ENCODE results near the gene CAVIN1.
"Not testable (repeated sequence)": the region's sequence is repeated elsewhere in the genome, so short reads cannot be mapped to it uniquely, and the experiment has no call there.

The CAVIN1 gene

DNA sequence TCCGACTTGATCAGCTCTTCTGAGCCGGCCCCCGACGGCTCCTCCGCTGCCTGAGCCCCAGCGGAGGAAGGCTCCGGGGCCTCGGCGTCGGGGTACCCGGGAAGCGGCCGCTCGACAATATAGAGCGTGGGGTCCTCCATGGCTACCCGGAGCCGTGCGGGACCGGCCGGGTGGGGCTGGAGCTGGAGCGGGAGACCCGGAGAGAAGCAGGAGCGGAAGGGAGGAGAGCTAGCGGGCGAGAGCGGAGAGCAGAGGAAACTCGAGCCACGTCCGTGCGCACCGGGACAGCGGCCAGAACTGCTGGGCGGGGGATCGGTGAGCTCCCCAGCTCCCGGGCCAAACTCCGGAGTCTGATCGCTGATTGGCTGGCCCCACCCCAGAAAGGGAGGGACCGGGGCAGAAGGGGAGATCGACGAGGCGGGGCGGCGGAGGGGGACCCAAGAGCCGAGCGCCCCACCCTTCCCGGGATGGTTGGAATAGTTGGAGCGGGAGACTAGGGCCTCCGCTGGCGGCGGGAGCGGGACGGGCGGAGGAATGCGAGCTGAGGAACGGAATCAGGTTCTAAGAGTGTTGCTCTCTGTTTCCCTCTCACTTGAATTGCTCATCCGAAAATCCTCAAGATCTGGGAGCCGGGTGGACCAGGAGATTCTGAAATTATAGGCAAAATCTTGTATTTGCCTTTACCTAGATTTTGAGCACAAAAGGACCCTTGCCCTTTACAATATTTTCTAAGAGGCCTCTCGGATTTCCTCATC, at the start of gene CAVIN1:
Gene CAVIN1 (minus strand): TSS at position 299 of the 755 bp plus-strand sequence. CDS start 159 bp downstream, at position 140.
- H3K27ac Mint-ChIP-seq: no peak within 1 kb of the TSS
- no peak for DNase-seq (ENCODE audit: low spot score in 2 of 2)
- peak within 1 kb of the TSS; percentile 90 for H3K4me3 Mint-ChIP-seq
- H3K4me1 Mint-ChIP-seq: peaks cover 3% of the 10 kb centered on the region
- H3K27me3 Mint-ChIP-seq: peaks cover 9% of the 10 kb centered on the region
- no peaks in the 10 kb centered on the region for H3K9me3 Mint-ChIP-seq
- ATAC-seq (ENCODE audit: low read depth): peak; percentile 20
- no peaks in the 10 kb centered on the region for H3K36me3 Mint-ChIP-seq

DNA sequence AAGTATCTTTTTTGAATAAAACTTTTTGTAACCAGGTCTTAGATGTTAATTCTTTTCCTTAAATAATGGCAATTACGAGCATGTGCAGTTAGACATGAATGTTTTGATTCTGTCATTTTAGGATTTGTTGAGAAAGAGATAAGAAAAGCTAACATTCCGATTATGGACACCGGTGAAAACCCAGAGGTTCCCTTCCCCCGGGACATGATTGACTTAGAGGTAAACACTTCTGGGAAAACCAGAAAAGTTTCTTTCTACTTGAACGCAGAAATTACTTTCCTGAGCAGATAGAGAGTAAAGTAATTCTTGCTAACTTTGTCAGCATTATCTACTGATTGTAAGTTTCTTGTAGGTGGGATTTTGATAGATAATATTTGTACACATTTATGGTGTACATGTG, 44.8 kb upstream of the CAVIN1 start:
- H3K4me1 Mint-ChIP-seq: peaks cover 5% of the 10 kb centered on the region
- DNase-seq (ENCODE audit: low spot score in 2 of 2) (no peak), ATAC-seq (ENCODE audit: low read depth) (no peak)
- H3K36me3 Mint-ChIP-seq: peaks cover 18% of the 10 kb centered on the region
- no peak overlapping the region for H3K27ac Mint-ChIP-seq
- no peak overlapping the region for H3K4me3 Mint-ChIP-seq
- no peaks in the 10 kb centered on the region for H3K27me3 Mint-ChIP-seq
- H3K9me3 Mint-ChIP-seq: no peaks in the 10 kb centered on the region

DNA sequence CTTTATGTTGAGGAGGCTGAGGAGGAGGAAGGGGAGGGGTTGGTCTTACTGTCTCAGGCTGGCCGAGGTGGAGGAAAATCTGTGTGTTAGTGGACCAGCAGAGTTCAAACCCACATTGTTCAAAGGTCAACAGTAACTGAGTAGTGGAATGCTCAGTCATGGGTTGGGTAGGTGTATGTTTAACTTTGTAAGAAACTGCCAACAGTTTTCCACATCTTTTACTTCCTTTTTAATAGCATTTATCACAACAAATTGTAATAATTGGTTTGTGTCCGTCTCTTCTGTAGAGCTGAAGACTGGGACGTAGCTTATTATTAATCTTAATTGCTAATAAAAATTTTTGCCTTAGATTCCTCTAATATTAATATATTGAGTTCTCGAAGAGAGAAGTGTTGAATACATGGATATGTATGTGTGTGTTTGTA, 40.9 kb upstream of the CAVIN1 start:
- Mint-ChIP-seq H3K27ac (no peak overlapping the region), H3K27me3 (no peaks in the 10 kb centered on the region), H3K4me1 (peaks cover 19% of the 10 kb centered on the region), H3K36me3 (peaks cover 15% of the 10 kb centered on the region), H3K4me3 (no peak overlapping the region), H3K9me3 (no peaks in the 10 kb centered on the region)
- ATAC-seq (ENCODE audit: low read depth) (no peak), DNase-seq (ENCODE audit: low spot score in 2 of 2) (no peak)

DNA sequence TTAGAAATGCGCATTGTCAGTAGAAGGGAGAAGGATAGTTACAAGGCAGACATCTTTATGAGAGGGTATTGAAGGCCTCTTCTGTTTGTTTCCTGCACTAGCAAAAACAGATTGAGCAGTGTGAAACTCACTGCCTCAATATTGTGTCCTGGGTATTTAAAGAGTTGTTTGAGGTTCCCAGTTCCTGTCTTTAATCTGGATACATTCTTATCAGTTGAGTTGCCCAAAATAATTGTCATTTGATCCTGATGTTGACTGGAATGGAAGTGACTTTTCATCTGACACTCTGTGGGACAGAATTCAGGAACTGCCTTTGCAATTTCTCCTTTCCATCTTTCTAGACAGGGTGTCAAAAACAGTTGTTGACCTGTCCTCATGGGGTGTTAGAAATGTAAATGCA, 37.3 kb upstream of the CAVIN1 start:
- peaks cover 36% of the 10 kb centered on the region for H3K4me1 Mint-ChIP-seq

DNA sequence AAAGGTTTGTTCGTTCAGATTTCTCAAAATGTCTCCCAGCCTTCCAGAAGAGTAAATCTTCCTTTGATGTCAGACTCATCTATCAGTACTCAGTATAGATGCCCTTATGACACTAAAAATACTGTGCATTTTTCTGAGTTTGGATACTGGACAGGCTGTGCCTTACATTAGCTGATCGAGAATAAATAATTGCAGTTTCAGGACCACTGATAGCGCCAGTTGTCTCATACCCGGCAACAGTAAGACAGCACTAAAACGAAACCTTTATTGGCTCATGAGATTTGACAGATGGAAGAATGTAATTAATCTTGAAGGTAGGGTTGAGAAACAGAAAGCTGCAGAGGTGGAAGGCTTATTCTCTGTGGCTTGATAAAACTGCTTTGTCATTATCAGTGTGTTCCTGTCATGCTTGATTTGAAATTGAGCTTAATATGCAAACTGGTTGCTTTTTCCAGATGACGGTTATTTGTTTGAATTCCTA, 36.8 kb upstream of the CAVIN1 start:
- peaks cover 36% of the 10 kb centered on the region for H3K4me1 Mint-ChIP-seq
- peak; percentile 40 for ATAC-seq (ENCODE audit: low read depth)
- DNase-seq (ENCODE audit: low spot score in 2 of 2): peak in 1 of 2 donors; percentile 23

More for the DNA sequence above, 37.3 kb upstream of the CAVIN1 start:
- peaks cover 4% of the 10 kb centered on the region for H3K36me3 Mint-ChIP-seq
- H3K9me3 Mint-ChIP-seq: no peaks in the 10 kb centered on the region
- ATAC-seq (ENCODE audit: low read depth) (no peak), DNase-seq (ENCODE audit: low spot score in 2 of 2) (no peak)
- peak overlapping the region; percentile 94 for H3K27ac Mint-ChIP-seq
- no peaks in the 10 kb centered on the region for H3K27me3 Mint-ChIP-seq
- H3K4me3 Mint-ChIP-seq: peak overlapping the region; percentile 93

DNA sequence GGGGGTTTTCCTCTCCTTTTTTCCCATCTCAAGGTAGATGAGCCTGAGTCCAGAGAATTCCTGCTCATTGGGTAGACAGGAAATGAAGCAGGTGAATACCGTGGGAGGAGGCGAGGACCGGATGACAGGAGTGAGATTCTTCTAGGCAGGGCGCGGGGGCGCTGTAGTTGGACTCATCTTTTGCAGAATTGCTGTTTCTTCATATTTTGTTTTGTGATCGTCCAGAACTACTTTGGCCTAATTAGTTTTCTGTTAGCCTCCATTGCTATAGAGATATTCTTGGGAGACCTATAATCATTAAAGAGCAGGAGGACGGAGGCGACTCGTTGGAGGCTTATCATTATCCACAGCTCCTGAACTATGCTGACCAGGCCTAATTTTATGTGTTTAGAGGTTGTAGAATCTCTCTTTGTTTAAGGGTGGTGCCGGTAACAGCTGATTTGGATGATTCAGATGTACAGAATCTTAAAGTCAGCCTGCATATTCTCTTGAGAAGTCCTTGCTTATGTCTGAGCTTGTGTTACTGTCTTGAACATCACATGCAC, 36.3 kb upstream of the CAVIN1 start:
- Mint-ChIP-seq H3K9me3 (no peaks in the 10 kb centered on the region), H3K4me1 (peaks cover 36% of the 10 kb centered on the region), H3K27me3 (no peaks in the 10 kb centered on the region), H3K27ac (peak overlapping the region; percentile 94), H3K36me3 (peaks cover 4% of the 10 kb centered on the region), H3K4me3 (peak overlapping the region; percentile 93)
- no peak for ATAC-seq (ENCODE audit: low read depth)
- peak in 1 of 2 donors; percentile 24 for DNase-seq (ENCODE audit: low spot score in 2 of 2)

More for the DNA sequence above, 36.8 kb upstream of the CAVIN1 start:
- peak overlapping the region; percentile 94 for H3K27ac Mint-ChIP-seq
- H3K36me3 Mint-ChIP-seq: peaks cover 4% of the 10 kb centered on the region
- no peaks in the 10 kb centered on the region for H3K27me3 Mint-ChIP-seq
- peak overlapping the region; percentile 93 for H3K4me3 Mint-ChIP-seq
- no peaks in the 10 kb centered on the region for H3K9me3 Mint-ChIP-seq

- ATAC-seq (ENCODE audit: low read depth) (peak; percentile 83), DNase-seq (ENCODE audit: low spot score in 2 of 2) (peak; percentile 81)
- H3K27me3 Mint-ChIP-seq: no peaks in the 10 kb centered on the region
- H3K4me3 Mint-ChIP-seq: peak within 1 kb of the TSS; percentile 93
- no peaks in the 10 kb centered on the region for H3K9me3 Mint-ChIP-seq
- H3K36me3 Mint-ChIP-seq: peaks cover 4% of the 10 kb centered on the region
- H3K27ac Mint-ChIP-seq: peak within 1 kb of the TSS; percentile 94
- peaks cover 34% of the 10 kb centered on the region for H3K4me1 Mint-ChIP-seq
Observed at GRCh38 chr17:42458497-42459255, 35.6 kb upstream of the CAVIN1 start, which contains the start of gene ATP6V0A1. ATP6V0A1 (plus strand) TSS chr17:42458878; CDS start chr17:42460895, 2,017 bp downstream.

- peaks cover 40% of the 10 kb centered on the region for H3K4me1 Mint-ChIP-seq
- no peaks in the 10 kb centered on the region for H3K9me3 Mint-ChIP-seq
- H3K36me3 Mint-ChIP-seq: peaks cover 2% of the 10 kb centered on the region
- peak overlapping the region; percentile 73 for H3K4me3 Mint-ChIP-seq
- H3K27ac Mint-ChIP-seq: peak overlapping the region; percentile 84
- H3K27me3 Mint-ChIP-seq: no peaks in the 10 kb centered on the region
- no peak for ATAC-seq (ENCODE audit: low read depth)
- no peak for DNase-seq (ENCODE audit: low spot score in 2 of 2)
Observed at GRCh38 chr17:42457107-42457792, 34.2 kb upstream of the CAVIN1 start.

GRCh38 chr17:42456223-42457106, 33.4 kb upstream of the CAVIN1 start:
- Mint-ChIP-seq H3K4me1 (peaks cover 38% of the 10 kb centered on the region), H3K4me3 (peak overlapping the region; percentile 62), H3K27me3 (no peaks in the 10 kb centered on the region), H3K9me3 (no peaks in the 10 kb centered on the region), H3K36me3 (no peaks in the 10 kb centered on the region), H3K27ac (peak overlapping the region; percentile 84)
- peak; percentile 36 for ATAC-seq (ENCODE audit: low read depth)
- peak in 1 of 2 donors; percentile 25 for DNase-seq (ENCODE audit: low spot score in 2 of 2)

DNA sequence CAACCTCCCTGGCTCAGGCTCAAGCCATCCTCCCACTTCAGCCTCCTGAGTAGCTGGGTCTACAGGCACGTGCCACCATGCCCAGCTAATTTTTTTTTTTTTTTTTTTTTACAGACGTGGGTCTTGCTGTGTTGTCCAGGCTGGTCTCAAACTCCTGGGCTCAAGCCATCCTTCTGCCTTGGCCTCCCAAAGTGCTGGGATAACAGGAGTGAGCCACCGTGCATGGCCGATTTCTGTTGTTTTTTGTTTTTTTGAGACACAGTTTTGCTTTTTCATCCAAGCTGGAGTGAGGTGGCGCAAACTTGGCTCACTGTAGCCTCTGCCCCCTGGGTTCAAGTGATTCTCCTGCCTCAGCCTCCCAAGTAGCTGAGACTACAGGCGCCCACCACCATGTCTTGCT, 31.9 kb upstream of the CAVIN1 start:
- H3K27me3 Mint-ChIP-seq; H3K27ac Mint-ChIP-seq; H3K4me3 Mint-ChIP-seq; ATAC-seq (ENCODE audit: low read depth); H3K36me3 Mint-ChIP-seq; DNase-seq (ENCODE audit: low spot score in 2 of 2); H3K9me3 Mint-ChIP-seq: not testable (repeated sequence)
- H3K4me1 Mint-ChIP-seq: peaks cover 32% of the 10 kb centered on the region

DNA sequence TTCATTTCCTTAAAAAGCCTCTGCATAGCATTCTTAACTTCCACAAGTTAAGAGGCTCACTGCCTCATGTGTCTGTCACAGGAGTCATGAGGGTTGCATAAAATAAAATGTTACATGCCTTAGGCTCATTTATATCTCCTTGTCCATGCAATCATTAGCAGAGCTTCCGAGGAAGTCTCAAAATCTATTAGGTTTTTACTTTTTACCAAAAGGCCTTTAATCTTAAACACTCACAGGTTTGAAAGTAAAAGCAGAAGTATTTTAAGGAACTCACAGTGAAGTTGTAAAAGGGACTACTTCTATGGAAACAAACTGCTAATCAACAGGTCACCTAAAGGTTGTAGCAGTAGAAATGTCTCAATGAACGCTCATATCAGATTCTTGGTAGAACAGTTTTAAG, 30.4 kb upstream of the CAVIN1 start:
- H3K36me3 Mint-ChIP-seq: no peaks in the 10 kb centered on the region
- DNase-seq (ENCODE audit: low spot score in 2 of 2) (peak in 1 of 2 donors; percentile 35), ATAC-seq (ENCODE audit: low read depth) (peak; percentile 80)
- H3K4me3 Mint-ChIP-seq: peak overlapping the region; percentile 59
- peak overlapping the region; percentile 89 for H3K27ac Mint-ChIP-seq
- no peaks in the 10 kb centered on the region for H3K9me3 Mint-ChIP-seq
- H3K4me1 Mint-ChIP-seq: peaks cover 23% of the 10 kb centered on the region
- no peaks in the 10 kb centered on the region for H3K27me3 Mint-ChIP-seq

- H3K4me3 Mint-ChIP-seq; H3K27me3 Mint-ChIP-seq; ATAC-seq (ENCODE audit: low read depth); DNase-seq (ENCODE audit: low spot score in 2 of 2); H3K27ac Mint-ChIP-seq; H3K36me3 Mint-ChIP-seq; H3K9me3 Mint-ChIP-seq: not testable (repeated sequence)
- peaks cover 11% of the 10 kb centered on the region for H3K4me1 Mint-ChIP-seq
Observed at GRCh38 chr17:42451270-42451669, 28.2 kb upstream of the CAVIN1 start.

DNA sequence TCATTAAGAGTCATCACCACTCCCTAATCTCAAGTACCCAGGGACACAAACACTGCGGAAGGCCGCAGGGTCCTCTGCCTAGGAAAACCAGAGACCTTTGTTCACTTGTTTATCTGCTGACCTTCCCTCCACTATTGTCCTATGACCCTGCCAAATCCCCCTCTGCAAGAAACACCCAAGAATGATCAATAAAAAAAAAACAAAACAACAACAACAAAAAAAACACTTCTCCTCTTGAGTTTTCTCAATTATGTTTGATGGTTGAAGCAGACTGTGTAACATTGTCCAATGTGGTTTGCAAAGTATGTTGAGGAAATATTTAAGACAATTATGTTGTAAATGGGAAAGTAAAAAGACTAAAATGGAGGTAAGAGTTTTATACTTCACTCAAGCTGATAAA, 26.8 kb upstream of the CAVIN1 start:
- not testable (repeated sequence) for H3K4me3 Mint-ChIP-seq; DNase-seq (ENCODE audit: low spot score in 2 of 2); H3K36me3 Mint-ChIP-seq; H3K27ac Mint-ChIP-seq; H3K27me3 Mint-ChIP-seq; H3K9me3 Mint-ChIP-seq; ATAC-seq (ENCODE audit: low read depth)
- H3K4me1 Mint-ChIP-seq: peaks cover 10% of the 10 kb centered on the region
